GM12878 (cell line): Measurements from ENCODE around the gene TEPSIN.

Experiments used
- HDAC2 ChIP-seq: fragments of 200-600 bp; sonication (generic); IDR thresholded peaks from 2 replicates; pipeline ENCODE4 v1.6.1; 2017
- JUNB ChIP-seq: IDR thresholded peaks from 2 replicates; pipeline ENCODE4 v1.6.1; 2016; ENCODE audit warnings: antibody characterized with exemption, mild to moderate bottlenecking
- PAX5 ChIP-seq: IDR thresholded peaks from 2 replicates; pipeline ENCODE4 v1.6.1; 2011; ENCODE audit warnings: low read depth, low read length, borderline replicate concordance
- POLR2A ChIP-seq: IDR thresholded peaks from 2 replicates; pipeline ENCODE4 v1.6.1; 2011; ENCODE audit warnings: low read depth, mild to moderate bottlenecking, low read length
- STAT1 ChIP-seq: fragments of 450-650 bp; conservative IDR thresholded peaks from 2 replicates; pipeline ENCODE4 v1.6.1; 2014; ENCODE audit warnings: antibody characterized with exemption, mild to moderate bottlenecking
- TCF12 ChIP-seq: IDR thresholded peaks from 2 replicates; pipeline ENCODE4 v1.6.1; 2011; ENCODE audit warnings: low read depth, mild to moderate bottlenecking, low read length
- YY1 ChIP-seq: IDR thresholded peaks from 2 replicates; pipeline ENCODE4 v1.6.1; 2011; ENCODE audit warnings: low read depth, mild to moderate bottlenecking, low read length
- TF ChIP-seq, protein P1 (sequence below): fragments of 150-350 bp; IDR thresholded peaks from 2 replicates; pipeline ENCODE4 v1.6.1; 2016; ENCODE audit warnings: low read depth, low read length
- TF ChIP-seq, protein P2 (sequence below), 3 experiments: IDR thresholded peaks in 2 of 3; conservative IDR thresholded peaks in 1 of 3; 2 replicates each; pipeline ENCODE4 v1.5.1; 2011; ENCODE audit warnings: low read depth in 3 of 3, low read length in 3 of 3, mild to moderate bottlenecking in 3 of 3, control low read depth in 2 of 3, moderate library complexity in 2 of 3, inconsistent platforms in 1 of 3, mixed read lengths in 1 of 3; ENCODE audit not compliant: control insufficient read depth in 2 of 3, insufficient read depth in 1 of 3; ENCODE audit errors: extremely low read depth in 1 of 3

DNA sequence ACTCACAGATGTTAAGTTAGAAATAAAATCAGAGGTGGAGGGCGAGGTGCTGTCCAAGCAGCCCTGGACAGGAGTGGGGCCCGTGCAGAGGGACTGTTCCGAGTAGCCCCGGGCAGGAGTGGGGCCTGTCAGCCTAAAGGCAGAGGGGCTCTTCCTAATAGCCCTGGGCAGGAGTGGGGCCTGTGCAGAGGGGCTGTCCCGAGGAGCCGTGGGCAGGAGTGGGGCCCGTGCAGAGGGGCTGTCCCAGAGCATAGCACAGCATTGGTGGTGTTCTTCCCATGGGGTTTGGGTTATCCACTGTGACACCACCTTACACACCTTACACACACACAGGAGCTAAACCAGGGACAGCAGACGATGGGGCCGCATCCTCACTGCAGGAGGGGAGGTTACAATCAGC, 26.5 kb downstream of the TEPSIN start:
- TF ChIP-seq, protein P1, sequence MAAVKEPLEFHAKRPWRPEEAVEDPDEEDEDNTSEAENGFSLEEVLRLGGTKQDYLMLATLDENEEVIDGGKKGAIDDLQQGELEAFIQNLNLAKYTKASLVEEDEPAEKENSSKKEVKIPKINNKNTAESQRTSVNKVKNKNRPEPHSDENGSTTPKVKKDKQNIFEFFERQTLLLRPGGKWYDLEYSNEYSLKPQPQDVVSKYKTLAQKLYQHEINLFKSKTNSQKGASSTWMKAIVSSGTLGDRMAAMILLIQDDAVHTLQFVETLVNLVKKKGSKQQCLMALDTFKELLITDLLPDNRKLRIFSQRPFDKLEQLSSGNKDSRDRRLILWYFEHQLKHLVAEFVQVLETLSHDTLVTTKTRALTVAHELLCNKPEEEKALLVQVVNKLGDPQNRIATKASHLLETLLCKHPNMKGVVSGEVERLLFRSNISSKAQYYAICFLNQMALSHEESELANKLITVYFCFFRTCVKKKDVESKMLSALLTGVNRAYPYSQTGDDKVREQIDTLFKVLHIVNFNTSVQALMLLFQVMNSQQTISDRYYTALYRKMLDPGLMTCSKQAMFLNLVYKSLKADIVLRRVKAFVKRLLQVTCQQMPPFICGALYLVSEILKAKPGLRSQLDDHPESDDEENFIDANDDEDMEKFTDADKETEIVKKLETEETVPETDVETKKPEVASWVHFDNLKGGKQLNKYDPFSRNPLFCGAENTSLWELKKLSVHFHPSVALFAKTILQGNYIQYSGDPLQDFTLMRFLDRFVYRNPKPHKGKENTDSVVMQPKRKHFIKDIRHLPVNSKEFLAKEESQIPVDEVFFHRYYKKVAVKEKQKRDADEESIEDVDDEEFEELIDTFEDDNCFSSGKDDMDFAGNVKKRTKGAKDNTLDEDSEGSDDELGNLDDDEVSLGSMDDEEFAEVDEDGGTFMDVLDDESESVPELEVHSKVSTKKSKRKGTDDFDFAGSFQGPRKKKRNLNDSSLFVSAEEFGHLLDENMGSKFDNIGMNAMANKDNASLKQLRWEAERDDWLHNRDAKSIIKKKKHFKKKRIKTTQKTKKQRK = no peak
- TF ChIP-seq PAX5 (no peak), JUNB (no peak), TCF12 (no peak), YY1 (no peak), POLR2A (no peak), STAT1 (no peak), HDAC2 (no peak)
- TF ChIP-seq, protein P2, sequence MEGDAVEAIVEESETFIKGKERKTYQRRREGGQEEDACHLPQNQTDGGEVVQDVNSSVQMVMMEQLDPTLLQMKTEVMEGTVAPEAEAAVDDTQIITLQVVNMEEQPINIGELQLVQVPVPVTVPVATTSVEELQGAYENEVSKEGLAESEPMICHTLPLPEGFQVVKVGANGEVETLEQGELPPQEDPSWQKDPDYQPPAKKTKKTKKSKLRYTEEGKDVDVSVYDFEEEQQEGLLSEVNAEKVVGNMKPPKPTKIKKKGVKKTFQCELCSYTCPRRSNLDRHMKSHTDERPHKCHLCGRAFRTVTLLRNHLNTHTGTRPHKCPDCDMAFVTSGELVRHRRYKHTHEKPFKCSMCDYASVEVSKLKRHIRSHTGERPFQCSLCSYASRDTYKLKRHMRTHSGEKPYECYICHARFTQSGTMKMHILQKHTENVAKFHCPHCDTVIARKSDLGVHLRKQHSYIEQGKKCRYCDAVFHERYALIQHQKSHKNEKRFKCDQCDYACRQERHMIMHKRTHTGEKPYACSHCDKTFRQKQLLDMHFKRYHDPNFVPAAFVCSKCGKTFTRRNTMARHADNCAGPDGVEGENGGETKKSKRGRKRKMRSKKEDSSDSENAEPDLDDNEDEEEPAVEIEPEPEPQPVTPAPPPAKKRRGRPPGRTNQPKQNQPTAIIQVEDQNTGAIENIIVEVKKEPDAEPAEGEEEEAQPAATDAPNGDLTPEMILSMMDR (IDR thresholded peaks at IDR 0.05 in 2 of 3, conservative IDR thresholded peaks at IDR 0.05 in 1 of 3; ENCODE audit: control insufficient read depth in 2 of 3, extremely low read depth in 1 of 3, insufficient read depth in 1 of 3, low read depth in 3 of 3, low read length in 3 of 3) = no peak
